OCI-LY3 (cell line): ENCODE results near the gene CEP85L.
"Not testable (repeated sequence)": the region's sequence is repeated elsewhere in the genome, so short reads cannot be mapped to it uniquely, and the experiment has no call there.

ENCODE experiments used
- H2AFZ ChIP-seq: fragments of 200-600, 300-600 bp; shearing (Covaris generic); 2 replicates; pipeline ENCODE4 v1.6.0; 2014; ENCODE audit warnings: antibody characterized with exemption, low read depth, low read length
- H3K27ac ChIP-seq: fragments of 200-600, 300-600 bp; sonication (generic); 2 replicates; pipeline ENCODE4 v1.5.1; 2014; ENCODE audit warnings: mild to moderate bottlenecking, low read length, moderate library complexity, mixed read lengths
- H3K27me3 ChIP-seq: fragments of 200-600, 300-600 bp; sonication (generic); 2 replicates; pipeline ENCODE4 v1.6.1; 2014; ENCODE audit warnings: low read depth, low read length, mixed read lengths
- H3K36me3 ChIP-seq: fragments of 200-600, 300-600 bp; sonication (generic); replicated peaks from 2 replicates; pipeline ENCODE3; 2014; ENCODE audit warnings: low read depth, low read length, mixed read lengths
- H3K4me1 ChIP-seq: fragments of 300-600, 200-600 bp; sonication (generic); 2 replicates; pipeline ENCODE4 v1.6.1; 2014; ENCODE audit warnings: low read length, mixed read lengths
- H3K4me2 ChIP-seq: fragments of 200-600, 300-600 bp; sonication (generic); 2 replicates; pipeline ENCODE4 v1.6.1; 2014; ENCODE audit warnings: low read length, mixed read lengths
- H3K4me3 ChIP-seq: fragments of 300-600, 200-600 bp; sonication (generic); 2 replicates; pipeline ENCODE4 v1.5.1; 2014; ENCODE audit warnings: antibody characterized with exemption, mild to moderate bottlenecking, low read length, moderate library complexity
- H3K79me2 ChIP-seq: fragments of 300-600, 200-600 bp; shearing (Covaris generic); 2 replicates; pipeline ENCODE4 v1.6.1; 2014; ENCODE audit warnings: mild to moderate bottlenecking, low read length, mixed read lengths
- H3K9ac ChIP-seq: fragments of 300-600, 200-600 bp; shearing (Covaris generic); 2 replicates; pipeline ENCODE4 v1.6.0; 2014; ENCODE audit warnings: mild to moderate bottlenecking, low read length, moderate library complexity
- H3K9me3 ChIP-seq: fragments of 200-600, 300-600 bp; shearing (Covaris generic); 2 replicates; pipeline ENCODE4 v1.6.1; 2014; ENCODE audit warnings: low read length, mixed read lengths; ENCODE audit not compliant: insufficient read depth
- H4K20me1 ChIP-seq: fragments of 200-600, 300-600 bp; sonication (generic); 2 replicates; pipeline ENCODE4 v1.6.1; 2016; ENCODE audit warnings: low read length, mixed read lengths; ENCODE audit not compliant: insufficient read depth
- EZH2phosphoT487 ChIP-seq: fragments of 200-600 bp; shearing (Covaris generic); IDR thresholded peaks from 2 replicates; pipeline ENCODE4 v1.6.1; 2018; ENCODE audit warnings: antibody characterized with exemption, mixed run types, low read depth
- TF ChIP-seq, protein P1 (sequence below): fragments of 200-600, 300-600 bp; sonication (generic); IDR thresholded peaks from 2 replicates; pipeline ENCODE4 v1.5.1; 2014; ENCODE audit warnings: antibody characterized with exemption, low read length, low read depth

CEP85L gene

DNA sequence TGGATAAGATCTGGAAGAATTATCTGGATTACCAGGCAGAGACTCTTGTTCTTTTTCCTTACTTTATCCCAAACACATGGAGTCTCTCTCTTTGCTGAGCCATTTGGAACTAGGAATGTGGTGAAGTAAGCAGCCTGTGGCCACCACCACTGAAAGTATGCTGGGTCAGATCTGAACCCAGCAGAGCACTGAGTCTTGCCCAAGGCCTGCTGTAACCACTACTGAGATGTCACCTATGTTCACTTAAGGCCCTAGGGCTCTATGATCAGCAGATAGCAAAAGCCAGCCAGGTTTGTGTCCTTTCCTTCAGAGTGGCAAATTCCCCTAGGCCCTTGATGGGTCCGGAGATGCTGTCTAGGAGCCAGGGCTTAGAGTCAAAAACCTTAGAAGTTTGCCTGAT is 206.6 kb downstream of the CEP85L start:
- Histone ChIP-seq H3K27me3 (no peaks in the 10 kb centered on the region), H3K4me3 (no peak overlapping the region), H3K36me3 (no peaks in the 10 kb centered on the region), H4K20me1 (no peaks in the 10 kb centered on the region), H3K4me1 (no peaks in the 10 kb centered on the region), H3K9me3 (no peaks in the 10 kb centered on the region), H2AFZ (no peak overlapping the region), H3K79me2 (no peaks in the 10 kb centered on the region), H3K27ac (no peak overlapping the region), H3K9ac (no peak overlapping the region), H3K4me2 (no peak overlapping the region)
- no peak for TF ChIP-seq EZH2phosphoT487
- TF ChIP-seq, protein P1, sequence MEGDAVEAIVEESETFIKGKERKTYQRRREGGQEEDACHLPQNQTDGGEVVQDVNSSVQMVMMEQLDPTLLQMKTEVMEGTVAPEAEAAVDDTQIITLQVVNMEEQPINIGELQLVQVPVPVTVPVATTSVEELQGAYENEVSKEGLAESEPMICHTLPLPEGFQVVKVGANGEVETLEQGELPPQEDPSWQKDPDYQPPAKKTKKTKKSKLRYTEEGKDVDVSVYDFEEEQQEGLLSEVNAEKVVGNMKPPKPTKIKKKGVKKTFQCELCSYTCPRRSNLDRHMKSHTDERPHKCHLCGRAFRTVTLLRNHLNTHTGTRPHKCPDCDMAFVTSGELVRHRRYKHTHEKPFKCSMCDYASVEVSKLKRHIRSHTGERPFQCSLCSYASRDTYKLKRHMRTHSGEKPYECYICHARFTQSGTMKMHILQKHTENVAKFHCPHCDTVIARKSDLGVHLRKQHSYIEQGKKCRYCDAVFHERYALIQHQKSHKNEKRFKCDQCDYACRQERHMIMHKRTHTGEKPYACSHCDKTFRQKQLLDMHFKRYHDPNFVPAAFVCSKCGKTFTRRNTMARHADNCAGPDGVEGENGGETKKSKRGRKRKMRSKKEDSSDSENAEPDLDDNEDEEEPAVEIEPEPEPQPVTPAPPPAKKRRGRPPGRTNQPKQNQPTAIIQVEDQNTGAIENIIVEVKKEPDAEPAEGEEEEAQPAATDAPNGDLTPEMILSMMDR: no peak

DNA sequence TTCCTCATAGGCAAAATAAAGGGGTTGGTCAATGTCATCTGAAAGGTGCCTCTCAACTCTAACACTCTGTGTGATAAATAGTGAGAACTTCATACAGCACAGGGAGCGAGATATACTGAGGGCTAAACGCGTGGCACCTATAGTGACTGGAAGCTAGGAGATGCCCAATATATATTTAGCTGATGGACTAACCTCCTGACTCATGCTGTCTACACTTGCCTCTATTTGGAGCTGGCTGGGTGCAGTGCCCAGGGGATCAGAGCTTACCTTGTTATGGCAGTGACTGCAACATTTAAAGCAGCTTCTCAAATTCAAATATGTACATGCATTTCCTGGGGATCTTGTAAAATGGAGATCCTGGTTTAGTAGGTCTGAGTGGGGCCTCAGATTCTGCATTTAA is 214.9 kb downstream of the CEP85L start:
- Histone ChIP-seq H2AFZ (no peak overlapping the region), H3K4me1 (no peaks in the 10 kb centered on the region), H3K9me3 (no peaks in the 10 kb centered on the region), H4K20me1 (no peaks in the 10 kb centered on the region), H3K9ac (no peak overlapping the region), H3K27me3 (no peaks in the 10 kb centered on the region), H3K4me3 (no peak overlapping the region), H3K27ac (no peak overlapping the region), H3K36me3 (no peaks in the 10 kb centered on the region), H3K79me2 (no peaks in the 10 kb centered on the region), H3K4me2 (no peak overlapping the region)
- no peak for TF ChIP-seq EZH2phosphoT487
- TF ChIP-seq, protein P1: no peak

DNA sequence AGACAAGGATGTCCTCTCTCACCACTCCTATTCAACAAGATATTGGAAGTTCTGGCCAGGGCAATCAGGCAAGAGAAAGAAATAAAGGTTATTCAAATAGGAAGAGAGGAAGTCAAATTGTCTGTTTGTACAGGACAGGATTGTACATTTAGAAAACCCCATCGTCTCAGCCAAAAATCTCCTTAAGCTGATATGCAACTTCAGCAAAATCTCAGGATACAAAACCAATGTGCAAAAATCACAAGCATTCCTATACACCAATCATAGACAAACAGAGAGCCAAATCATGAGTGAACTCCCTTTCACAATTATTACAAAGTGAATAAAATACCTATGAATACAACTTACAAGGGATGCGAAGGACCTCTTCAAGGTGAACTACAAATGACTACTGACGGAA is 217.2 kb downstream of the CEP85L start:
- H3K9me3 ChIP-seq, H3K36me3 ChIP-seq, H3K27ac ChIP-seq, H3K9ac ChIP-seq, H3K79me2 ChIP-seq, H2AFZ ChIP-seq, H3K4me2 ChIP-seq, H3K27me3 ChIP-seq, H3K4me1 ChIP-seq, H3K4me3 ChIP-seq, H4K20me1 ChIP-seq: not testable (repeated sequence)

DNA sequence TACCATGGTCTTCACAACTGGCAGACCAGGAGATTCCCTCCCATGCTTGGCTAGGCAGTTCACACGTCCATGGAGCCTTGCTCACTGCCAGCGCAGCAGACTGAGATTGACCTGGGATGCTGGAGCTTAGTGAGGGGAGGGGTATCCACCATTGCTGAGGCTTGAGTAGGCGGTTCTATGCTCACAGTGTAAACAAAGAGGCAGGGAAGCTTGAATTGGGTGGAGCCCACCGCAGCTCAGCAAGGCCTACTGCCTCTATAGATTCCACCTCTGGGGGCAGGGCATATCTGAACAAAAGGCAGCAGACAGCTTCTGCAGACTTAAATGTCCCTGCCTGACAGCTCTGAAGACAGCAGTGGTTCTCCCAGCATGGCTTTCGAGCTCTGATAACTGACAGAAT is 230.1 kb downstream of the CEP85L start:
- not testable (repeated sequence) for H2AFZ ChIP-seq, H3K9me3 ChIP-seq, H3K4me2 ChIP-seq, H3K27ac ChIP-seq, H3K9ac ChIP-seq, H3K36me3 ChIP-seq, H3K4me1 ChIP-seq, H4K20me1 ChIP-seq, H3K27me3 ChIP-seq, H3K4me3 ChIP-seq, H3K79me2 ChIP-seq

DNA sequence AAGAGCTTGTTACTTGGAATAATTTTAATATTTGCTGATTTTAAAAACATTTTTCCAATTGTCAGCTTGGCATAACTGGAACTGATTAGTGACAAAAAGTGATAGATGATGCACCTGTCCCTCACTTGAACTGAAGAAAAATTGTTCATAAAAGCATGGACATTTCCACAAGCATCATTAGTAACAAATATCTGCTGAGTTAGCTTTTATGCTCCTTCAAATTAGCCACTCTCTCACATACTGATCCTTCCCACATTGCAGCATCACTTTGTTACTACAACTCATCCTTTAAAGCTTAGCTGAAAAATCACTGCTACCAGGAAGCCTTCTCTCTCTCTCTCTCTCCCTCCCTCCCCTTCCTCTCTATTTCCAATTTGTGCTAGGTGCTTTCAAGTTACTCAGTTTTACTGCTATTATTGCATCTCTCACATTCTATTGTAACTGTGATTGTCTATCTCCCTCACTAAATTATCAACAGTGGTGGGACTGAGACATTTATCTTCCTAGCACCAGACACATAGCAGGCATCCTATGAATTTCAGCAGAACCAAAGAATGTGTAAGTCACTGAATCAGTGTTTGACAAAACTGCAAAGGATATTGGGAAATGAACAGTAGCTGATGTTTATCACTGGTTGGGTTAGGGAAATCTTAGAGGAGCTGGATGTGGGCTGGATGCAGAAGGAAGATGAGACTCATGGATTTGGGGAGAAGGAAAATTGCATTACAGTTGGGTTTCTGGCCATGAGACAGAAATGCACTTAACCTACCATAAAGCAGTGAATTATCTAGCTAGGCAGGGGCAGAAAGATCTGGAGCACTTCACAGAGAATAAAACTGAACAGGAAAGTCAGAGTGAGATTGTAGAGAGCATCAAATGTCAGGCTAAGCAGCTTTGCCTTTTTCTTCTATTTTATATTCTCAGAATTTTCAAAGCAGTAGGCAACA is 231.7 kb downstream of the CEP85L start:
- no peak overlapping the region for H2AFZ ChIP-seq
- no peak overlapping the region for H3K27ac ChIP-seq
- no peaks in the 10 kb centered on the region for H3K79me2 ChIP-seq
- H3K27me3 ChIP-seq: no peaks in the 10 kb centered on the region
- TF ChIP-seq, protein P1: no peak
- no peak for TF ChIP-seq EZH2phosphoT487
- H3K9ac ChIP-seq: no peak overlapping the region
- H3K36me3 ChIP-seq: no peaks in the 10 kb centered on the region
- no peaks in the 10 kb centered on the region for H3K9me3 ChIP-seq
- no peak overlapping the region for H3K4me3 ChIP-seq
- no peaks in the 10 kb centered on the region for H3K4me1 ChIP-seq
- H4K20me1 ChIP-seq: no peaks in the 10 kb centered on the region
- H3K4me2 ChIP-seq: no peak overlapping the region
